SJSA1 (cell line): ENCODE results near the gene PTPRD. TPM values are rescaled to one million over a fixed set of nuclear protein-coding genes. Genes with fewer than 3 reads are reported as not detected.

Experiments
- DNase-seq, 2 experiments: peaks; one replicate each; pipeline ENCODE4 v3.0.0-alpha.2; 2015 to 2020; ENCODE audit warnings: low spot score in 2 of 2, low read depth in 1 of 2
- H3K27ac ChIP-seq: fragments of 250-450 bp; sonication (Bioruptor Pico); 2 replicates; pipeline ENCODE4 v1.5.1; 2020; ENCODE audit warnings: mild to moderate bottlenecking, moderate library complexity
- H3K27me3 ChIP-seq: fragments of 250-450 bp; sonication (Bioruptor Pico); replicated peaks from 2 replicates; pipeline ENCODE4 v1.5.1; 2020; ENCODE audit warnings: mild to moderate bottlenecking, moderate library complexity
- H3K36me3 ChIP-seq: fragments of 250-450 bp; sonication (Bioruptor Pico); 2 replicates; pipeline ENCODE4 v1.5.1; 2020; ENCODE audit warnings: mild to moderate bottlenecking
- H3K4me1 ChIP-seq: fragments of 250-450 bp; sonication (Bioruptor Pico); replicated peaks from 2 replicates; pipeline ENCODE4 v1.6.1; 2021; ENCODE audit warnings: mild to moderate bottlenecking
- H3K4me3 ChIP-seq: fragments of 250-450 bp; sonication (Bioruptor Pico); 2 replicates; pipeline ENCODE4 v1.5.1; 2020; ENCODE audit warnings: mild to moderate bottlenecking
- H3K9me3 ChIP-seq: fragments of 250-450 bp; sonication (Bioruptor Pico); replicated peaks from 2 replicates; pipeline ENCODE4 v1.5.1; 2020; ENCODE audit warnings: mild to moderate bottlenecking
- total RNA-seq: library from RNA; depleted of rRNA; stranded (reverse); fragments of >200 nt; shearing (Covaris generic); gene quantifications from 2 replicates; pipeline ENCODE4 v1.2.3, GENCODE V29; 2014

PTPRD gene
- total RNA-seq, 1 experiment from 2014 or later, result not detected

DNA sequence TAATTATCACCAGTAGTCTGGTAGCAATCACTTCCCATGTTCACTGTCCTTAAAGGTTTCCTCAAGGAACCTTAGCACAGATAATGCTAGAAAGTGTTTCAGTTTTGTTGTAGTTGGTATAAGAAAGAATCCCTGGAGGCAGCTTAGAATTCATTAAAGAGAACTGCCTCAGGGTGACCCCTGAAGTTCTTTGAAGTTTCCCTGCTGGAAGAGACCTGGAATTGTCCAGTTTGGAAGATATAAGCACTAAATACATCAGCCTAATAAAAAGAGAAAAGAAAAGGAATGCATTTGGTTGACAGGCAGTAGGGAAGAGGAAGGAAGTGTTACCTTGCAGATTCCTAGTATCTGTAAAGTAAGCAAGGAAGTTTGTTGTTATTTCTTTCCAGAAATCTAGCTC is 1813.6 kb downstream of the PTPRD start:
- H3K27me3 ChIP-seq, result no peaks in the 10 kb centered on the region
- H3K9me3 ChIP-seq, result no peaks in the 10 kb centered on the region
- no peak overlapping the region for H3K4me3 ChIP-seq
- no peak for DNase-seq
- no peaks in the 10 kb centered on the region for H3K4me1 ChIP-seq
- no peaks in the 10 kb centered on the region for H3K36me3 ChIP-seq
- no peak overlapping the region for H3K27ac ChIP-seq

DNA sequence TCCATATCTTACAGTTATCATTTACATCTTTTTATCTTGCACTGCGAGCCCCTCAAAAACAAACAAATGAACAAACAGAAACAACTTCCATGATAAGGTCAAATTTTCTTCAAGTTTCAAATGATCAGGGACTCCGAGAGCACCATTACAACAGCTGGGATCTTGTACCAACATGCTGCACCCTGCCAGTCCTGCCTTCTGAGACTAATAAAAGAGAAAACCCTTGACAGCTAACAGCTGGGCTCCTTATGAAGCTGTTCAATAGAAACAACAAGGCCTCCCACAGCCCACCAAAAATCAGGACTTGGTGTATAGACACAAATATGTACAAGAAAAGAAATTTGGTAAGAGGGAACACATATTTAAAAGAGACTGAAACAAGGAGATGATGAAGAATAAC is 1828.0 kb downstream of the PTPRD start:
- Histone ChIP-seq H3K27me3 (no peaks in the 10 kb centered on the region), H3K4me1 (no peaks in the 10 kb centered on the region), H3K27ac (no peak overlapping the region), H3K4me3 (no peak overlapping the region), H3K36me3 (no peaks in the 10 kb centered on the region), H3K9me3 (no peaks in the 10 kb centered on the region)
- DNase-seq, result no peak

DNA sequence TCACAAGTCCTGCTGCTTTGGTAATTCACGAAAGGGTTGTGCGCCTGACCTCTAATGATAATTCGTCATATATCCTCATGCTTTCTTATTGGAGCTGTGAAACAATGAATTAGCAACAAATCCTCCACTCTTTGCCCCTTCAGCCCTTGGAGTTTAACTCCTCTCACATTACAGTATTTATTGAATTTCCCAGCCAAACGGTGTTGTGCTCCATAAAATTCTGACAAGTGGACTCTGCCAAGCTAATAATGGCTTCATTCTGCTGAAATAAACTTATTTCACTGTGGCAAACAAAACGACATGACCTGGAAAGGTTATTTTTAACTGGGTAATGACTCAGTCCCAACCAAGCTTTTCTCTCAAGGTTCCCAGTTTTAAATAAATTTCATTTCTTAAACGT is 1828.9 kb downstream of the PTPRD start:
- Histone ChIP-seq H3K4me3 (no peak overlapping the region), H3K27ac (no peak overlapping the region), H3K27me3 (no peaks in the 10 kb centered on the region), H3K9me3 (no peaks in the 10 kb centered on the region), H3K4me1 (no peaks in the 10 kb centered on the region), H3K36me3 (no peaks in the 10 kb centered on the region)
- no peak for DNase-seq

DNA sequence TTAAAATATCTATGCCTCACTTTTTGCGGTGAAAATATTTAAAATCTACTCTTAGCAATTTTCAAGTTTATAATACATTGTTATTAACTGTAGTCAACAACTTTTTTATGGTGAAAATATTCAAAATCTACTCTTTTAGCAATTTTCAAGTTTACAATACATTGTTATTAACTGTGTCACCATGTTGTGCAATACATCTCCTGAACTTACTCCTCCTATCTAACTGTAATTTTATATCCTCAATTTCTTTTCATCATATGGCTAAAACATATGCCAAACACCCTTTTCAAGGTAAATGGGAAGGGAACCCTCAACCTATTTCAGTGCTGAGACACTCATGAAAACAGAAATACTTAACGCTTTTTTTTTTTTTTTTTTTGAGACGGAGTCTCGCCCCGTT is 1830.6 kb downstream of the PTPRD start:
- H3K36me3 ChIP-seq, result no peaks in the 10 kb centered on the region
- no peaks in the 10 kb centered on the region for H3K4me1 ChIP-seq
- no peak for DNase-seq
- no peaks in the 10 kb centered on the region for H3K27me3 ChIP-seq
- H3K27ac ChIP-seq, result no peak overlapping the region
- H3K4me3 ChIP-seq, result no peak overlapping the region
- no peaks in the 10 kb centered on the region for H3K9me3 ChIP-seq

DNA sequence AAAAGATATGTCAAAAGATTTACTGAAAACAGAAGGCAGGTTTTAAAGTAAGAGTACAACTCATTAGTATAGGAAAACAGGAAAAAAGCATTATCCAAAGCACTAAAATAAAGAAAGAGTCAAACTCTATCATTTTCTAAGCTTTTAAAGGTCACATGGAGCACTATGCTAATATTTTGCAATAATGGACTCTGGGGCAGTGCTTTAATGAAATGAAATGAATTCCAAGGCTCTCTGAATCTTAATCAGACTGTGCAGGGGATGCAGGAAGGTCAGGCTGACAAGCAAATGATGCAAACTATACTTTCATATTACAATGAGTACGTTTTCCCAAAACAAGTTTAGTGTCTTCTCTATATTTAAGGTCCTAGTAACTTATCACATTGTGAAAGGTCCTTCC is 1831.3 kb downstream of the PTPRD start:
- Histone ChIP-seq H3K9me3 (no peaks in the 10 kb centered on the region), H3K4me1 (no peaks in the 10 kb centered on the region), H3K27me3 (no peaks in the 10 kb centered on the region), H3K36me3 (no peaks in the 10 kb centered on the region), H3K4me3 (no peak overlapping the region), H3K27ac (no peak overlapping the region)
- DNase-seq, result no peak

DNA sequence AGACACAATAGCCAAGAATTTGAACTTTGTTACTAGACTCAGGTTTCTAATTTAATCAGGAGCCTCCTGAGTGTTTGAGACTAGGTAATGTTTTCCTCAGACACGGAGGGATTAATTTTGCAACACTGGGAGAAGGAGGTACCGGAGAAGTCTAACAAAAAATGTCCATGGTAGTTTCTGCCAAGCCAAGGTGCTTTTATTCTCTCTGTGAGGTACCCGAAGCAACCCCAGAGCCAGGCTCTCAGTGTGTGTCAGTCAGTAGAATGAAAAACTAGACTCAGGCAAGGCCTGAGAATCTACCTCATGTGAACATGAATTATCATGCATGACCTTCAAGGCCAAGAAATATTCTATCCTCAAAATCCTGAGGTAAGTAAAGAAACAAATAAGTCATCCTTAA is 1832.4 kb downstream of the PTPRD start:
- DNase-seq, result no peak
- no peaks in the 10 kb centered on the region for H3K27me3 ChIP-seq
- no peaks in the 10 kb centered on the region for H3K4me1 ChIP-seq
- H3K27ac ChIP-seq, result no peak overlapping the region
- no peak overlapping the region for H3K4me3 ChIP-seq
- no peaks in the 10 kb centered on the region for H3K9me3 ChIP-seq
- H3K36me3 ChIP-seq, result no peaks in the 10 kb centered on the region

DNA sequence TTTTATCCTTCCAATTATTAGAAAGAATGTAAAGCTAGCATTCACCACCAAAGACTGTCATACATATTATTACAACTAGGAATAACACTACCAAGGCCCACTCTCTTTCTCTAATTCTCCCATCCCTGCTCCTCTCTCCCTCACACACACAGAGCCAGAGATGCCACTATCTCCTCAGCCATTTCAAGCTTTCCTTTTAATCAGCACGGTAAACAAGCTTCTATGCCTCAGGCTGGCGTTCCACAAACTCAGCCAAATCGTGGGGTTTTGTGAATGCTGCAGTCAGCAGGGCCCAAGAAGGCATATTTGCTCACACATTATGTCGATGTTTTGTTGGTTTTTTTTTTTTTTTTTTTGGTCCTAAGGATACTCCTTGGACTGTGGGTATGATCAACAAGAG is 1833.3 kb downstream of the PTPRD start:
- no peak overlapping the region for H3K27ac ChIP-seq
- no peak for DNase-seq
- no peak overlapping the region for H3K4me3 ChIP-seq
- H3K36me3 ChIP-seq, result no peaks in the 10 kb centered on the region
- H3K4me1 ChIP-seq, result no peaks in the 10 kb centered on the region
- no peaks in the 10 kb centered on the region for H3K27me3 ChIP-seq
- H3K9me3 ChIP-seq, result no peaks in the 10 kb centered on the region

DNA sequence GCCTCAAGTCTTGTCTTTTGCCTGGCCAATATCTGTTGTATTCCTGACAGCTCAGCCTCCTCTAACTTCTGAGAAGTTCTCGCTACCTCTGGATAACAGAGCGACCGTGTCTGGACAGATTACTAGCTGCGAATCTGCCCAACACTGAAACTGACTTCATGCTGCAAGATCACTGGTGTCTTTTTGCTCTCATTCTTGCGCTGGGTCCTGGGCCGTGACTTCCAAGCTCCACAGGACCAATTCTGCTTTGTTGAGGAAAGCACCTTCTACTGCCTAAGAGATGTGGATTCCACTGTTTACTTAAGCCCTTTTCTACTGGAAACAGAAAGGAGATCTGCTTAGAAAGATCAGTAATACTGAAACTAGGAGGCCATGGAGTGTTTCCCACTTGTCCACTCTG is 1834.4 kb downstream of the PTPRD start:
- no peak for DNase-seq
- H3K4me1 ChIP-seq, result no peaks in the 10 kb centered on the region
- H3K27me3 ChIP-seq, result no peaks in the 10 kb centered on the region
- no peaks in the 10 kb centered on the region for H3K9me3 ChIP-seq
- H3K4me3 ChIP-seq, result no peak overlapping the region
- no peak overlapping the region for H3K27ac ChIP-seq
- H3K36me3 ChIP-seq, result no peaks in the 10 kb centered on the region

DNA sequence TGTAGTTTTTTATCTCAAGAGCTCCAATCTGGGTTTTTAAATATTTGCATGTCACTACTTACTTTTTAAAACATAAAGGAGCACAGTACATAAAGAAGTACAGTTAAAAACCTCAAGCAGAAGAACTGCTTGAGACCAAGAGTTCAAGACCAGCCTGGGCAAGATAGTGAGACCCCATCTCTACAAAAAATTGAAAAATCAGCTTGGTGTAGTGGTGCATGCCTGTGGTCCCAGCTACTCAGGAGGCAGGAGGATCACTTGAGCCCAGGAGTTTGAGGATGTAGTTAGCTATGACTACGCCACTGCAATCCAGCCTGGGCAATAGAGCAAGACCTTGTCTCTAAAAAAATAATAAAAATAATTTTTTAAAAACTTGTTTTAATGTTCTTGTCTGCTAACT is 1840.5 kb downstream of the PTPRD start:
- H3K4me1 ChIP-seq, result no peaks in the 10 kb centered on the region
- no peak overlapping the region for H3K27ac ChIP-seq
- H3K9me3 ChIP-seq, result no peaks in the 10 kb centered on the region
- no peak for DNase-seq
- no peaks in the 10 kb centered on the region for H3K27me3 ChIP-seq
- H3K36me3 ChIP-seq, result no peaks in the 10 kb centered on the region
- no peak overlapping the region for H3K4me3 ChIP-seq

DNA sequence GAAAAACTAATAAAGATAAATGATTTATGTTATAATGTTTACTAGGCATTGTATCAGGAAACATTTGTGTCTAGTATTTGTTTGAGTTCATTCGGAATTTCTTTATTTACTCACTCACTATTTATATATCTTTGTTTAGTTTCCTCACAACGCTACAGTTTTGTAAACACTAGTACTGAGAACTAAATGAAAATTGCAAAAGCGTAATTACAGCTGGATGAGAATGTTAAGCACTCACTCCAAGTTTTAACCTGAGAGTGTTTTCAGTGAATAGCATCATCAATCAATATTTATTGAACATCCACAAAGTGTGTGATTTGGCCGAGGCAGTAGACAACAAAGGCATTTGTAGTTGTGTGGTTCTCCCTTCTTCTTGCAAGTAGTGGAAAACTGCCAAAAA is 1843.6 kb downstream of the PTPRD start:
- no peaks in the 10 kb centered on the region for H3K4me1 ChIP-seq
- H3K36me3 ChIP-seq, result no peaks in the 10 kb centered on the region
- H3K4me3 ChIP-seq, result no peak overlapping the region
- no peak for DNase-seq
- H3K27me3 ChIP-seq, result no peaks in the 10 kb centered on the region
- H3K9me3 ChIP-seq, result no peaks in the 10 kb centered on the region
- H3K27ac ChIP-seq, result no peak overlapping the region

DNA sequence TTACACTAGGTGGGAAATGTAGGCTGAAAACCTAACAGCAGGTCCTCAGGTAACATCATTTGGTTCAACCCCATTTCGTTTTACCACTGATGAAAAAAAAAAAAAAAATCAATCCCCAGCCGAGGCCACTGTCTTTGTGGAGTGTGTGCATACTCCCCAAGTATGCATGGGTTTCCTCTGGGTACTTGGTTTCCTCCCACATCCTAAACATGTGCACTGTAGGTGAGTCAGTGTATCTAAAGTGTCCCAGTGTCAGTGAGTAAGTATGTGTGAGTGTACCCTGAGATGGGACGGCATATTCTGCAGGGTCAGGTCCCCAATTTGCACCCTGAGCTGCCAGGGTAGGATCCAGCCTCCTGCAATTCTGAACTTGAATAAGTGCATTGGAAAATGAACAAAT is 1846.7 kb downstream of the PTPRD start:
- no peaks in the 10 kb centered on the region for H3K9me3 ChIP-seq
- H3K27ac ChIP-seq, result no peak overlapping the region
- no peak overlapping the region for H3K4me3 ChIP-seq
- no peaks in the 10 kb centered on the region for H3K27me3 ChIP-seq
- DNase-seq, result no peak
- no peaks in the 10 kb centered on the region for H3K4me1 ChIP-seq
- H3K36me3 ChIP-seq, result no peaks in the 10 kb centered on the region

DNA sequence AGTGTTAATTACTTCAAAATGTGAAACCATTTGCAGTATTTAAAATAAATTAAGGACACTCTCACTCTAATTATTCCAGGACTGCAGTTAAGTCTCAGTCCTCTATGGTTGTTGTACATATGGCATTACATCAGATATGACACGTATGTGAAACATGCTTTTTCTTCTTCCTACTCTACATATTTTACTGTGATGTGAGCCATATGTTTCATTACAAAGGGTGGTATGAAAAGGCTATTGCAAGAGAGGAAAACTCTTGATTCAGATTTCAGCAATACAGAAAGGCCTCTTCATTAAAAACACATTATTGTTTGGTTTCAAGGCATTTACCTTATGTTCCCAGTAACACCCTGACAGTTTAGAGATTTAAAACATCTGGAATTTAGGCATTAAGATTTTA is 1848.8 kb downstream of the PTPRD start:
- DNase-seq, result no peak

DNA sequence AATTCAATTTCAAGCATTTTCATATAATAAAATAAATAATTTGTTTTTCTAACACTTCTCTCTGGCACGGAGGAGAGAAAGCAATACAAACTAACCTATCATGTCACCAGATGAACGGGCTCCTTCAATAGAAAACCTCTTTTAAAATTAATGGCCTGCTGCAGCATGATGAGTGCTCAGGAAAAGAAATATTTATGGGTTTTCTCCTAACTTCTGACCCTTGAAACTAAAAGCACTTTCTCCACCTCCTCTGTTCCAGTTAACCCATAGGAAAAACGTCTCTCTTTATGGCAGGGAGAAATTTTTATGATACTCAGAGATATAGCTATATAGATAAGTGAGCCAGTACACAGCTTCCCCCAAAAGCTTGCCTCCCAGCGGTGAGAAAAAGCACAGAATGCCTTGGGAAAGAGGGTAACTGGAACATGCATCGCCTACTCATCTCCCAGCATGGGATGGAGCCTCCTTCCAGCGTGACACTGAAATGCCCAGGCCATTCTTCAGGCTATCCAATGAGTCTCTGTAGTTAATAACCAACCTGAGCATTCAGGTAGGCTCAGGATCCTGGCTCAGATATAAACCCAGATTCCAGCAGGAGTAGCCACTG is 1850.2 kb downstream of the PTPRD start:
- H3K9me3 ChIP-seq, result no peaks in the 10 kb centered on the region
- H3K27me3 ChIP-seq, result no peaks in the 10 kb centered on the region
- DNase-seq, result no peak
- no peaks in the 10 kb centered on the region for H3K36me3 ChIP-seq
- no peak overlapping the region for H3K27ac ChIP-seq
- no peak overlapping the region for H3K4me3 ChIP-seq
- no peaks in the 10 kb centered on the region for H3K4me1 ChIP-seq

More for the DNA sequence above, 1848.8 kb downstream of the PTPRD start:
- no peaks in the 10 kb centered on the region for H3K9me3 ChIP-seq
- H3K27me3 ChIP-seq, result no peaks in the 10 kb centered on the region
- no peaks in the 10 kb centered on the region for H3K36me3 ChIP-seq
- H3K4me1 ChIP-seq, result no peaks in the 10 kb centered on the region
- H3K4me3 ChIP-seq, result no peak overlapping the region
- no peak overlapping the region for H3K27ac ChIP-seq

DNA sequence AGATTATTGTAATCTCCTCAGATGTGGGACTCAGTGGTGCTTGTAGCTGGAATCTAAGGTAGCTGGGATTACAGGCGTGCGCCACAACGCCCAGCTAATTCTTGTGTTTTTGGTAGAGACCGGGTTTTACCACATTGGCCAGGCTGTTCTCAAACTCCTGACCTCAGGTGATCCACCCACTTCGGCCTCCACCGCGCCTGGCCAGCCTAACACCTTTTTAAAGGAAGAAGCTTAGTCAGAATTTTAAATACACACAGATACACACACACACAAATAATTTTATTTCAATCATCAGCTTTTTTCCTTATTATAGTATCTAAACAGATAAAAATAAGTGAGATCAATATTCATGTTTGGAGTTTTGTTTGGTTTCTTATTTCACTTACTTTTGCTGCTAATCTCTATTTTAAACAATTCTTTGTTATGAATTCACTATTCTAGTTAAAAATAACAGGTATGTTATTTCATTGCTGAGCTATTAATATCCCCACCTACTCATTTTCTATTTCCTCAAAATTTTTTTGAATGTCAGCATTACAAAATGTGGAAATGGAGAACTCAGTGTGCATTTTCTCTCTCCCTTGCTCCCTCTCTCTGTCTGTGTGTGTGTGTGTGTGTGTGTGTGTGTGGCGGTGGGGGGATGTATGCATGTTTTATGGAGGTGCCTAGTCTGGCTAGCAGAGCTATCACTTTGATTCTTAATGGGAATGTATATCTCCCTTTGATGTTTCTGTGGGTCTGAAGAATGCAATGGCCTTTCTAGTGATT is 1852.6 kb downstream of the PTPRD start:
- Histone ChIP-seq H3K4me3 (no peak overlapping the region), H3K27ac (no peak overlapping the region), H3K4me1 (no peaks in the 10 kb centered on the region), H3K9me3 (no peaks in the 10 kb centered on the region), H3K27me3 (no peaks in the 10 kb centered on the region), H3K36me3 (no peaks in the 10 kb centered on the region)
- DNase-seq, result no peak

DNA sequence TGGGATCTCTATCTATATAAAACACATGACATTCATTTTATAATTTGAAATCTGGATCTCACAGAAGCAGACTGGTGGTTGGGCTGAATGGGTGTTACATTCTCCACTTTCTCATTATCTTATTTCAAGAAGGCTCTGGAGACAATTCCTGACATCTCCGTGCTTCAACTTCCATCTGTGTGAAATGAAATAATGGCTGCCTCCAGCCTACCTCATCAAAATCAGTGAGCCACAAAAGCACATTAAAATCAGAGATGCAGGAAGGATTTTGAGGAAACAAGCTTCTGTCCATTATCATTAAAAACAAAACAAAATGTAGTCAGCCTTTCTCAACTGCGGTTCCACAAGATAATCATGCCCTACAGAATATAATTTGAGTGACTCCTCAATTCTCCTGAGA is 1854.9 kb downstream of the PTPRD start:
- no peak overlapping the region for H3K4me3 ChIP-seq
- H3K27me3 ChIP-seq, result no peaks in the 10 kb centered on the region
- H3K27ac ChIP-seq, result no peak overlapping the region
- no peak for DNase-seq
- no peaks in the 10 kb centered on the region for H3K36me3 ChIP-seq
- H3K9me3 ChIP-seq, result no peaks in the 10 kb centered on the region
- H3K4me1 ChIP-seq, result no peaks in the 10 kb centered on the region
